ENCODE measurements around the gene NOS1AP. TPM values are rescaled to one million over a fixed set of nuclear protein-coding genes. Genes with fewer than 3 reads are reported as not detected.

The NOS1AP gene
- total RNA-seq, 1 experiment from 2014 or later = 2.4 TPM

DNA sequence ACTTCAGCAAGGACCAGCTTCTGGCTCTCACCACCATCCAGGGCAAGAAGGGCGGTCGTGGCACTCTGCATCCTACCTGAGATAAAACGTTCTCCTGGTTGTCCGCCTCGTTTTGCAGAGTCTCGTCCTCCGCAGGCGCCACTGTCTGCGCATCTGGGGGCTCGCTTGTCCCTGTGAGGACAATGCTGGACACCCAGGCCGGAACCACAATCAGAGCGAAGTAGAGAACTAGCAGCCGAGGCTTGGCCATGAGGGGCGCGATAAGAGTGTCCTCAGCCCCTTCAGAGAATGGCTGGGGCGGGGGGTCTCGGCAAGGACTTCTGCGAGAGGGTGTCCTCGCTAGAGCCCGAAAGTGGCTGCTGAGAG, 46.3 kb upstream of the NOS1AP start:
- TF ChIP-seq, protein P1, sequence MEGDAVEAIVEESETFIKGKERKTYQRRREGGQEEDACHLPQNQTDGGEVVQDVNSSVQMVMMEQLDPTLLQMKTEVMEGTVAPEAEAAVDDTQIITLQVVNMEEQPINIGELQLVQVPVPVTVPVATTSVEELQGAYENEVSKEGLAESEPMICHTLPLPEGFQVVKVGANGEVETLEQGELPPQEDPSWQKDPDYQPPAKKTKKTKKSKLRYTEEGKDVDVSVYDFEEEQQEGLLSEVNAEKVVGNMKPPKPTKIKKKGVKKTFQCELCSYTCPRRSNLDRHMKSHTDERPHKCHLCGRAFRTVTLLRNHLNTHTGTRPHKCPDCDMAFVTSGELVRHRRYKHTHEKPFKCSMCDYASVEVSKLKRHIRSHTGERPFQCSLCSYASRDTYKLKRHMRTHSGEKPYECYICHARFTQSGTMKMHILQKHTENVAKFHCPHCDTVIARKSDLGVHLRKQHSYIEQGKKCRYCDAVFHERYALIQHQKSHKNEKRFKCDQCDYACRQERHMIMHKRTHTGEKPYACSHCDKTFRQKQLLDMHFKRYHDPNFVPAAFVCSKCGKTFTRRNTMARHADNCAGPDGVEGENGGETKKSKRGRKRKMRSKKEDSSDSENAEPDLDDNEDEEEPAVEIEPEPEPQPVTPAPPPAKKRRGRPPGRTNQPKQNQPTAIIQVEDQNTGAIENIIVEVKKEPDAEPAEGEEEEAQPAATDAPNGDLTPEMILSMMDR (IDR thresholded peaks at IDR 0.05; ENCODE audit: unreplicated experiment) = no peak
- CTCF ChIA-PET = interaction anchor here (1.1 to 6.8 kb wide), 17 partner anchors 9 to 368 kb away, joined by 3 to 97 read pairs (median 7); no protein-coding TSS in a partner anchor
- BruUV-seq (replicated peaks) = no TSS peak
- DNase-seq (ENCODE audit: unreplicated experiment) = no peak
- Mint-ChIP-seq H3K27me3 (ENCODE audit: insufficient read depth, unreplicated experiment) (peaks cover 34% of the 10 kb centered on the region), H3K9me3 (ENCODE audit: unreplicated experiment) (no peaks in the 10 kb centered on the region), H3K36me3 (ENCODE audit: insufficient read depth, unreplicated experiment) (no peaks in the 10 kb centered on the region), H3K27ac (ENCODE audit: low read depth, unreplicated experiment) (peak overlapping the region; percentile 65), H3K4me3 (ENCODE audit: unreplicated experiment) (peak overlapping the region; percentile 89), H3K4me1 (ENCODE audit: insufficient read depth, unreplicated experiment) (peaks cover 16% of the 10 kb centered on the region)
- POLR2A ChIA-PET = interaction anchor here (1.2 to 2.4 kb wide), 3 partner anchors 11 to 231 kb away, joined by 3 to 17 read pairs (median 6); no protein-coding TSS in a partner anchor
- intact Hi-C loops (cut with micrococcal nuclease) = loop anchor here (5.0 kb wide), 2 partner anchors 61 to 116 kb away; no protein-coding TSS in a partner anchor

DNA sequence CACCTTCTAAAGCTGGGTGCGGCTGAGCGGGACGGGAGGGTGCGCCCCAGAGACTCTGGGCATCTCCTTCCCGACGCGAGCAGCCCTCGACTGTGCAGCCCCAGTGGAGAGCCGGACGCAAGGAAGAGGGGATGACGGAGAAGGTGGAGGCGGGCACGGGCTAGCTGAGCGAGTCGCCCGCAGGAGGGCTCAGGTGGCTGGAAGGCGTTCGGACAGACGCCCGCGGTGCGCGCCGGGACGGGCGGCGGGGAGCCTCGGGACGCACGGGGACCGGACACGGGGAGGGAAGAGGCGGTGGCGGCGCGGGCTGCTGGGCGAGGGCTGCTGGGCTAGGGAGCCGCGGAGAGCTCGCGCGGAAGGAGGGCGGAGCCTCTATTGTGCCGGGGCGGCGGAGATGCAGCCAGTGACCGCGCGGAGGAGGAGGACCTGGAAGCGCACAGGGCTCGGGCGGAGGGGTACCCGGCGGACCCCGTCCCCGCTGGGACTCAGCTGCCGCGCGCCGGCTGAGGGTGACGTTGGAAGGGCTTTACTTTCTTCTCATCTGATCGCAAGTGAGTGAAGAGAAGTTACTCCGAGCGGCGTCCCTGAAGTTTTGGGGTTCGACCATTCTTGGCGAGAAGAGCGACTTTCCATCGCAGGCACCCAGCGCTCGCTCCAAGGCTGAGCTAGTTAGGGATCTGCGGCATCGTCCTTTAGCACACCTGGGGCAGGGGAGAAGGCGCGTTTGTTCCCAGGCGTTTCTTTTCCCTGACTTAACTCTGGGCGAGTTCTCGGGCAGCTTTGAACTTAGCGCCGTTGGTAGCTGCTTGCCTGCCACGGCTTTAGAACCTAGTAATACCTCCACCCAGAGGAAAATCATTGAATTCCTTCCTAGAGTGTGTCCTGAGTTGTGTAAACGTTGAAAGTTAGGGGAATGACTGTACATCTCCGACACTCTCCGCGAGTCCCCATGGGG, 45.7 kb upstream of the NOS1AP start, which contains the start of gene OLFML2B:
OLFML2B (minus strand) TSS at position 323 of the 955 bp plus-strand sequence. CDS start 439 bp downstream, outside the sequence.
- Mint-ChIP-seq H3K4me1 (ENCODE audit: insufficient read depth, unreplicated experiment) (peaks cover 15% of the 10 kb centered on the region), H3K9me3 (ENCODE audit: unreplicated experiment) (no peaks in the 10 kb centered on the region), H3K4me3 (ENCODE audit: unreplicated experiment) (peak within 1 kb of the TSS; percentile 89), H3K36me3 (ENCODE audit: insufficient read depth, unreplicated experiment) (no peaks in the 10 kb centered on the region), H3K27ac (ENCODE audit: low read depth, unreplicated experiment) (peak within 1 kb of the TSS; percentile 65), H3K27me3 (ENCODE audit: insufficient read depth, unreplicated experiment) (peaks cover 34% of the 10 kb centered on the region)
- ChIA-PET CTCF (interaction anchor here (0.6 to 6.8 kb wide), 50 partner anchors 8 to 1509 kb away, joined by 3 to 97 read pairs (median 4); no protein-coding TSS in a partner anchor), POLR2A (interaction anchor here (0.5 to 2.4 kb wide), 11 partner anchors 10 to 274 kb away, joined by 3 to 17 read pairs (median 3); partner anchors contain the start of gene DUSP12)
- TF ChIP-seq, protein P1 (IDR thresholded peaks at IDR 0.05; ENCODE audit: unreplicated experiment) = peak; percentile 45
- peak; percentile 86 for DNase-seq (ENCODE audit: unreplicated experiment)
- BruUV-seq (replicated peaks) = no TSS peak
- intact Hi-C loops (cut with micrococcal nuclease) = loop anchor here (1.0 to 5.0 kb wide), 4 partner anchors 62 to 232 kb away; no protein-coding TSS in a partner anchor

DNA sequence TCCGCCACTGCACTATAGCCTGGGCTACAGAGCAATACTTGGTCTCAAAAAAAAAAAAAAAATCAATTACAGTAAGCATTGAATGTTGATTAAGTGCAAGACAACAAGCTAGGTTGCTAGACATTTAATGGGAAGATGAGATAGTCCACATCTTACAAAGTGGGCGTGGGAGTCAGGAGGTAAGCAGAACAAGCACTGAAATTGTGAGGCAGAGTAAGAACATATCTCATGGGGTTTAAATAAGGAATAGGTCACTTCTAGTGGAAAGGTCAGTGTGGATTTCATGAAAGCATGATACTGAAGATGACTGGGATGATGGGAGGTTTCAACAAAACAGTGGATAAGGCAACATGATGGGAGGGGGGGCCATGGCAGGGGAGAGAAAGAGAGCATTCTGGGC, 44.0 kb upstream of the NOS1AP start:
- Mint-ChIP-seq H3K27me3 (ENCODE audit: insufficient read depth, unreplicated experiment) (peaks cover 34% of the 10 kb centered on the region), H3K27ac (ENCODE audit: low read depth, unreplicated experiment) (no peak overlapping the region), H3K36me3 (ENCODE audit: insufficient read depth, unreplicated experiment) (no peaks in the 10 kb centered on the region), H3K4me3 (ENCODE audit: unreplicated experiment) (no peak overlapping the region), H3K9me3 (ENCODE audit: unreplicated experiment) (no peaks in the 10 kb centered on the region), H3K4me1 (ENCODE audit: insufficient read depth, unreplicated experiment) (peaks cover 12% of the 10 kb centered on the region)
- TF ChIP-seq, protein P1 (IDR thresholded peaks at IDR 0.05; ENCODE audit: unreplicated experiment) = no peak
- no TSS peak for BruUV-seq (replicated peaks)
- intact Hi-C loops (cut with micrococcal nuclease) = no loop called here
- CTCF ChIA-PET = interaction anchor here (0.6 to 6.8 kb wide), 5 partner anchors 11 to 232 kb away, joined by 3 to 97 read pairs (median 14); no protein-coding TSS in a partner anchor
- POLR2A ChIA-PET = no interaction called here
- DNase-seq (ENCODE audit: unreplicated experiment) = no peak

DNA sequence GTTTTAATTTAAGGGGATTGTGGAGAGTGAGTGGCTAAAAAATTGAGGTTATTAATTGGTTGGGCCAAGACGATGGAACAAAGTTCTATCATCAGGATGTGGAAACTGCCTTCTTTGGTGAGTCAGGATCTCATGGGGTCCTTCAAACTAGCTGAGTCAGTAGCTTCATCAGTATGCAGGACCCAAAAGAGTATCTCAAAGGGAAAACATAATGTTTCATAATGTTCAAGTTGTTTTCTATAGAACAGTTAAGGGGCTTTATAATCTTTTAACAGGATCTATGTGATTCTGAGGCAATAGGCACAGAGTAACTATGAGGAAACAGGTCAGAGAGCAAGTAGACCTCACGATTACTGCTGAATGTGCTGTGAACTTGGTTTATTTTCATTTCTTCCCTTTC, 42.6 kb upstream of the NOS1AP start:
- Mint-ChIP-seq H3K9me3 (ENCODE audit: unreplicated experiment) (no peaks in the 10 kb centered on the region), H3K4me1 (ENCODE audit: insufficient read depth, unreplicated experiment) (peaks cover 12% of the 10 kb centered on the region), H3K27me3 (ENCODE audit: insufficient read depth, unreplicated experiment) (peaks cover 45% of the 10 kb centered on the region), H3K27ac (ENCODE audit: low read depth, unreplicated experiment) (no peak overlapping the region), H3K4me3 (ENCODE audit: unreplicated experiment) (no peak overlapping the region), H3K36me3 (ENCODE audit: insufficient read depth, unreplicated experiment) (no peaks in the 10 kb centered on the region)
- CTCF ChIA-PET = interaction anchor here (1.0 to 6.8 kb wide), 6 partner anchors 9 to 234 kb away, joined by 3 to 97 read pairs (median 5); no protein-coding TSS in a partner anchor
- TF ChIP-seq, protein P1 (IDR thresholded peaks at IDR 0.05; ENCODE audit: unreplicated experiment) = no peak
- POLR2A ChIA-PET = interaction anchor here (0.6 to 2.1 kb wide), 4 partner anchors 10 to 588 kb away, joined by 3 to 6 read pairs (median 3); no protein-coding TSS in a partner anchor
- DNase-seq (ENCODE audit: unreplicated experiment) = no peak
- intact Hi-C loops (cut with micrococcal nuclease) = no loop called here
- BruUV-seq (replicated peaks) = no TSS peak
